ENCODE results near the gene MVB12B. TPM values are rescaled to one million over a fixed set of nuclear protein-coding genes. Genes with fewer than 3 reads are reported as not detected.

MVB12B gene
- total and polyA plus RNA-seq, 7 donors: 1.5 to 25.6 (median 11.6) TPM

DNA sequence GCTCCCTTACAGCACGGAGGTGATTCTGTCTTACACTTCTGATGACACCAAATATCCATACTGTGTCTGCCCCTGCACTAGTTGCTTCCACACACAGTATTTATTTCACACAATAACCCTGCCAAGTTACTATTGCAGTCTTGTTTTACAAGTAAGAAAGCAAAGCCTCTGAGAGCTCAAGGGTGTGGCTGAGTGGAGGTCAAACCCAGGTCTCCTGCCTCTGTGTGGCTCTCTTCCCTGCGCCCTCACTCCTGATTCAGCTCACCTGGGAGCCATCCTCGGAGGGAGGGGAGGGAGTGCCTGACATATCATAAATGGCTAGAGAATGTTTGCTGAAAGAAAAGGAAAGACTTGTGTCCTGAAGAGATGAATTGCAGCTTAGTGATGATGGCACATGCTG lies 41.0 kb downstream of the MVB12B start:
- Histone ChIP-seq H3K4me3 (no peak overlapping the region), H3K27ac (no peak overlapping the region), H3K27me3 (ENCODE audit: insufficient read depth in 3 of 3, low read length in 2 of 3) (no peaks in the 10 kb centered on the region), H3K4me1 (peaks cover 13% of the 10 kb centered on the region), H3K9me3 (peaks cover under 1% of the 10 kb centered on the region), H3K36me3 (ENCODE audit: insufficient read depth in 1 of 2, low read depth in 1 of 2) (no peaks in the 10 kb centered on the region)
- no peak for TF ChIP-seq CTCF (IDR thresholded peaks at IDR 0.05)
- 48 to 80% (median 64%) methylated on average over 3 of the region's 3 CpGs for WGBS, 3 donors
- ATAC-seq (peak in 1 of 4 donors; percentile 14), DNase-seq (no peak)
- intact Hi-C loops (cut with DNase I): no loop called here

DNA sequence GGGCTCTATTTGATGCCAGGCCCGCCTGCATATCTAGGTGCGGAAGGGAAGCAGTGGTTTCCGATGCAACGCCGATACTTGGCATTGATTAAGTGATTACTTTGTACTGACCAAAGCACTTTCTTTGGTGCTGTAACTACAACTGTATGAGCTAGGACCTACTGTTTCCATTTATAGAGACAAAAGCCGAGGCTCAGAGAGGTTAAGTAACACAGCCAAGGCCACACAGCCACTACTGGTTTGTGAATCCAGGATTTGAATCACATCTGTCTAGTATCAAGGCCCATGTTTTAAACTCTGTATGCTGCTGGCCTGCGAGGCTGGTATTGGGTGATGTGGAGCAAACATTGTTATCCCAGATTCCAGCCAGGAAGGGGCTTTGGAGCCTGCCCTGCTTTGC lies 41.4 kb downstream of the MVB12B start:
- H3K4me1 ChIP-seq: peaks cover 16% of the 10 kb centered on the region
- 93 to 98% (median 94%) methylated on average over 7 of the region's 7 CpGs for WGBS, 3 donors
- no peaks in the 10 kb centered on the region for H3K27me3 ChIP-seq (ENCODE audit: insufficient read depth in 3 of 3, low read length in 2 of 3)
- ATAC-seq (no peak), DNase-seq (no peak)
- no peaks in the 10 kb centered on the region for H3K36me3 ChIP-seq (ENCODE audit: insufficient read depth in 1 of 2, low read depth in 1 of 2)
- H3K9me3 ChIP-seq: no peaks in the 10 kb centered on the region
- no peak overlapping the region for H3K27ac ChIP-seq
- intact Hi-C loops (cut with DNase I): no loop called here
- H3K4me3 ChIP-seq: no peak overlapping the region
- no peak for TF ChIP-seq CTCF (IDR thresholded peaks at IDR 0.05)

GRCh38 chr9:126371007-126371870 lies 44.6 kb downstream of the MVB12B start:
- TF ChIP-seq CTCF (IDR thresholded peaks at IDR 0.05): no peak
- intact Hi-C loops (cut with DNase I): no loop called here

DNA sequence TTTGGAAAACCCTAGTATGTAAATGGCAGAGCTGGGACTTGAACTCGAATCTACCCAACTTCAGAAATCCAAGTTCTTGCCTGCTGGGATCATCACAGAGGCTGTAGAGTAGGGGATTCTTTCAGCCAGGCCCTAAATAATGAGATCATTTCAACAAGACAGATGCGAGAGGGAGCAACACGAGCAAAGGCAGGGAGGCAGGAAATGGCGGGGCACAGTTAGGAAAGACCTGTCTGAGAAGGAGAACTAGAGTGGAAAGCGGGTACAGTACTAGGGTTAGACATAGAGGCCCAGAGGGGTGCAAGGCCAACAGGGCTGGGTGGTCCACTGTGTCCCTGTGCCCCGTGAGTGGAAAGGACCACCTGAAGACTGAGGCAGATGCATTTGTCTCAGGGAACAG lies 46.1 kb downstream of the MVB12B start:
- no peak for TF ChIP-seq CTCF (IDR thresholded peaks at IDR 0.05)
- Histone ChIP-seq H3K4me3 (no peak overlapping the region), H3K9me3 (no peaks in the 10 kb centered on the region), H3K27me3 (ENCODE audit: insufficient read depth in 3 of 3, low read length in 2 of 3) (no peaks in the 10 kb centered on the region), H3K27ac (no peak overlapping the region), H3K36me3 (ENCODE audit: insufficient read depth in 1 of 2, low read depth in 1 of 2) (no peaks in the 10 kb centered on the region), H3K4me1 (peaks cover 48% of the 10 kb centered on the region)
- 86 to 91% (median 89%) methylated on average over 6 of the region's 6 CpGs for WGBS, 3 donors
- DNase-seq (no peak), ATAC-seq (no peak)
- intact Hi-C loops (cut with DNase I): no loop called here

More at GRCh38 chr9:126371007-126371870, 44.6 kb downstream of the MVB12B start:
- DNase-seq (no peak), ATAC-seq (no peak)
- Histone ChIP-seq H3K36me3 (ENCODE audit: insufficient read depth in 1 of 2, low read depth in 1 of 2) (no peaks in the 10 kb centered on the region), H3K27me3 (ENCODE audit: insufficient read depth in 3 of 3, low read length in 2 of 3) (no peaks in the 10 kb centered on the region), H3K27ac (no peak overlapping the region), H3K4me1 (peaks cover 42% of the 10 kb centered on the region), H3K4me3 (no peak overlapping the region), H3K9me3 (no peaks in the 10 kb centered on the region)
- WGBS, 3 donors: 92 to 96% (median 95%) methylated on average over 17 of the region's 17 CpGs

All from psoas muscle (tissue), 8 donors.